Peyer's patch (tissue), 4 donors: ENCODE data around the gene BTK.

Source experiments
- POLR2A ChIP-seq, 2 donors: fragments of 450-650 bp; IDR thresholded peaks; one replicate each; pipeline ENCODE4 v1.5.1; 2017; ENCODE audit warnings: antibody characterized with exemption in 2 of 2, mild to moderate bottlenecking in 2 of 2, moderate library complexity in 2 of 2
- TF ChIP-seq, protein P1 (sequence below), 6 experiments: fragments of 450-650 bp in 4 of 6; fragments of 200-600 bp in 2 of 6; sonication (generic) in 1 of 6; IDR thresholded peaks; one replicate each; pipeline ENCODE4 v1.5.1; 2017 to 2019; ENCODE audit warnings: antibody characterized with exemption in 6 of 6, mild to moderate bottlenecking in 3 of 6, moderate library complexity in 1 of 6

DNA sequence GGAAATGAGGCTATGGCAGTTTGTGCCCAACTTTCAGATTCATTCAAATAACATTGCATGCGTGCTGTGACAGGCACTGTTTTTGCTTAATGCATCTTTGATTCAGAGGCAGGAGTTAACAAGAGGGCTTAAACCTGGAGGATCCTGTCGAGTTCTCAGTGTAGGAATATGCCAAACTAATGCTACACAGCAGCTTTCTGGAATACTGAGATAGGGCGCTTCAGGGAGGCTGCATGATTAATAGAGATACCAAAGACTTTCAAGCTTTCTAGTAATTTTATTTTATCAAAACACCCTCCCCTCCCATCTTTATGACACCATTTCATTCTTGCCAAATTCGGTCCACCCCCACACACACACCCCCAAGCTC lies 36.8 kb downstream of the BTK start:
- TF ChIP-seq, protein P1, sequence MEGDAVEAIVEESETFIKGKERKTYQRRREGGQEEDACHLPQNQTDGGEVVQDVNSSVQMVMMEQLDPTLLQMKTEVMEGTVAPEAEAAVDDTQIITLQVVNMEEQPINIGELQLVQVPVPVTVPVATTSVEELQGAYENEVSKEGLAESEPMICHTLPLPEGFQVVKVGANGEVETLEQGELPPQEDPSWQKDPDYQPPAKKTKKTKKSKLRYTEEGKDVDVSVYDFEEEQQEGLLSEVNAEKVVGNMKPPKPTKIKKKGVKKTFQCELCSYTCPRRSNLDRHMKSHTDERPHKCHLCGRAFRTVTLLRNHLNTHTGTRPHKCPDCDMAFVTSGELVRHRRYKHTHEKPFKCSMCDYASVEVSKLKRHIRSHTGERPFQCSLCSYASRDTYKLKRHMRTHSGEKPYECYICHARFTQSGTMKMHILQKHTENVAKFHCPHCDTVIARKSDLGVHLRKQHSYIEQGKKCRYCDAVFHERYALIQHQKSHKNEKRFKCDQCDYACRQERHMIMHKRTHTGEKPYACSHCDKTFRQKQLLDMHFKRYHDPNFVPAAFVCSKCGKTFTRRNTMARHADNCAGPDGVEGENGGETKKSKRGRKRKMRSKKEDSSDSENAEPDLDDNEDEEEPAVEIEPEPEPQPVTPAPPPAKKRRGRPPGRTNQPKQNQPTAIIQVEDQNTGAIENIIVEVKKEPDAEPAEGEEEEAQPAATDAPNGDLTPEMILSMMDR (IDR thresholded peaks at IDR 0.05) = no peak
- no peak for TF ChIP-seq POLR2A (IDR thresholded peaks at IDR 0.05)
